ENCODE results near the gene IGIP.

GRCh38 chr5:140151144-140152021 lies 25.6 kb downstream of the IGIP start:
- no peak for TF ChIP-seq CTCF (IDR thresholded peaks at IDR 0.05)
- no peak for TF ChIP-seq POLR2A (IDR thresholded peaks at IDR 0.05)

All from esophagus squamous epithelium (tissue), 4 donors.